H1 (cell line): Measurements from ENCODE around the gene TBC1D32. TPM values are rescaled to one million over a fixed set of nuclear protein-coding genes. Genes with fewer than 3 reads are reported as not detected.

Source experiments
- CTCF ChIA-PET: fragments of 300-600 bp; sonication (Branson Sonifier 250); formaldehyde crosslinking; loops from one replicate; lab custom pipeline; 2021; ENCODE audit not compliant: partially characterized antibody; lab: Charles Lee
- POLR2A ChIA-PET: fragments of 300-600 bp; sonication (Branson Sonifier 250); formaldehyde crosslinking; loops from one replicate; lab custom pipeline; 2021; ENCODE audit warnings: inconsistent platforms; ENCODE audit not compliant: partially characterized antibody; lab: Charles Lee
- DNase-seq, 2 experiments: peaks; one replicate each; pipeline versions ENCODE4 v3.0.0 to v3.0.0-alpha.2; 2010 to 2022; ENCODE audit warnings: low spot score in 2 of 2, low read depth in 1 of 2, mixed read lengths in 1 of 2
- FAIRE-seq: peaks from 2 replicates; lab custom pipeline; 2011; peaks lifted over from hg19 to GRCh38; lab: Jason Lieb, UNC
- H2AFZ ChIP-seq: 2 replicates; pipeline ENCODE4 v1.8.1; 2012; ENCODE audit warnings: low read length, inconsistent platforms
- H2AK5ac ChIP-seq: 2 replicates; pipeline ENCODE4 v1.6.1; 2013; ENCODE audit warnings: low read depth, low read length
- H2BK120ac ChIP-seq: replicated peaks from 2 replicates; pipeline ENCODE3; 2013; ENCODE audit warnings: low read depth, low read length, inconsistent platforms
- H2BK12ac ChIP-seq: 2 replicates; pipeline ENCODE4 v1.6.1; 2013; ENCODE audit warnings: low read depth, low read length
- H2BK15ac ChIP-seq: 2 replicates; pipeline ENCODE4 v1.6.1; 2013; ENCODE audit warnings: low read length
- H2BK20ac ChIP-seq: 2 replicates; pipeline ENCODE4 v1.6.1; 2013; ENCODE audit warnings: low read length
- H2BK5ac ChIP-seq: 2 replicates; pipeline ENCODE4 v1.6.1; 2013; ENCODE audit warnings: low read depth, low read length
- H3K14ac ChIP-seq: 2 replicates; pipeline ENCODE4 v1.6.1; 2013; ENCODE audit warnings: inconsistent platforms; ENCODE audit not compliant: insufficient read length
- H3K18ac ChIP-seq: 2 replicates; pipeline ENCODE4 v1.6.1; 2013; ENCODE audit warnings: low read length; ENCODE audit errors: extremely low read depth
- H3K23ac ChIP-seq: 2 replicates; pipeline ENCODE4 v1.6.1; 2013; ENCODE audit warnings: inconsistent platforms; ENCODE audit not compliant: insufficient read length
- H3K23me2 ChIP-seq: 2 replicates; pipeline ENCODE4 v1.6.1; 2013; ENCODE audit warnings: low read depth, low read length
- H3K27ac ChIP-seq: 2 replicates; pipeline ENCODE4 v1.6.1; 2011; ENCODE audit warnings: low read depth, low read length, inconsistent platforms
- H3K27me3 ChIP-seq, 4 experiments: replicated peaks in 1 of 4; 1 replicate in 1 of 4; 2 replicates in 3 of 4; pipeline versions ENCODE4 v1.6.1 to v1.8.1; 2011 to 2013; ENCODE audit warnings: low read length in 3 of 4, mild to moderate bottlenecking in 3 of 4, inconsistent platforms in 2 of 4, mixed read lengths in 2 of 4, moderate library complexity in 1 of 4; ENCODE audit not compliant: control insufficient read depth in 3 of 4, insufficient read depth in 3 of 4; ENCODE audit errors: extremely low read depth in 1 of 4
- H3K36me3 ChIP-seq, 4 experiments: 2 replicates each; pipeline versions ENCODE4 v1.6.1 to v1.8.1; 2011 to 2013; ENCODE audit warnings: mild to moderate bottlenecking in 4 of 4, low read length in 3 of 4, moderate library complexity in 2 of 4, control low read depth in 1 of 4, inconsistent platforms in 1 of 4; ENCODE audit not compliant: insufficient read depth in 4 of 4, control insufficient read depth in 2 of 4
- H3K4ac ChIP-seq: replicated peaks from 2 replicates; pipeline ENCODE3; 2013; ENCODE audit warnings: low read length, low read depth, mixed read lengths, inconsistent platforms; ENCODE audit not compliant: insufficient read length
- H3K4me1 ChIP-seq, 4 experiments: replicated peaks in 1 of 4; 1 replicate in 1 of 4; 2 replicates in 3 of 4; pipeline versions ENCODE4 v1.6.1 to v1.8.1; 2011 to 2013; ENCODE audit warnings: low read length in 3 of 4, inconsistent platforms in 2 of 4, mixed read lengths in 1 of 4; ENCODE audit not compliant: insufficient read depth in 4 of 4, control insufficient read depth in 3 of 4
- H3K4me2 ChIP-seq, 2 experiments: 2 replicates each; pipeline versions ENCODE4 v1.6.1 to v1.8.1; 2011 to 2013; ENCODE audit warnings: low read depth in 2 of 2, low read length in 2 of 2, control low read depth in 1 of 2, inconsistent platforms in 1 of 2, mild to moderate bottlenecking in 1 of 2; ENCODE audit not compliant: insufficient read depth in 1 of 2
- H3K4me3 ChIP-seq, 4 experiments: fragments of 200-600, 300-600 bp in 1 of 4; sonication (generic), shearing (Covaris generic), sonication (Bioruptor Twin) in 1 of 4; 2 replicates each; pipeline versions ENCODE4 v1.5.1 to v1.8.1; 2011 to 2016; ENCODE audit warnings: low read length in 4 of 4, low read depth in 3 of 4, control low read depth in 2 of 4, inconsistent platforms in 2 of 4, mild to moderate bottlenecking in 2 of 4, mixed read lengths in 1 of 4, moderate library complexity in 1 of 4; ENCODE audit not compliant: insufficient read depth in 2 of 4; ENCODE audit errors: extremely low read depth in 1 of 4
- H3K56ac ChIP-seq: replicated peaks from 2 replicates; pipeline ENCODE3; 2013; ENCODE audit warnings: low read depth, mild to moderate bottlenecking, mixed read lengths, low read length, inconsistent platforms; ENCODE audit not compliant: insufficient read length
- H3K79me1 ChIP-seq: 2 replicates; pipeline ENCODE4 v1.6.1; 2013; ENCODE audit warnings: low read depth, low read length, control low read depth
- H3K79me2 ChIP-seq, 2 experiments: 2 replicates each; pipeline versions ENCODE4 v1.6.1 to v1.8.1; 2012 to 2013; ENCODE audit warnings: low read length in 2 of 2, mild to moderate bottlenecking in 2 of 2, inconsistent platforms in 1 of 2; ENCODE audit not compliant: insufficient read depth in 2 of 2, control insufficient read depth in 1 of 2
- H3K9ac ChIP-seq, 4 experiments: replicated peaks in 1 of 4; 1 replicate in 1 of 4; 2 replicates in 3 of 4; pipeline versions ENCODE4 v1.6.1 to v1.8.1; 2011 to 2013; ENCODE audit warnings: low read depth in 3 of 4, low read length in 3 of 4, control low read depth in 2 of 4, mild to moderate bottlenecking in 2 of 4, moderate library complexity in 2 of 4, inconsistent platforms in 1 of 4; ENCODE audit errors: extremely low read depth in 1 of 4
- H3K9me3 ChIP-seq, 2 experiments: 2 replicates each; pipeline versions ENCODE4 v1.6.1 to v1.8.1; 2012 to 2013; ENCODE audit warnings: mild to moderate bottlenecking in 2 of 2, moderate library complexity in 2 of 2, control low read depth in 1 of 2, inconsistent platforms in 1 of 2, low read depth in 1 of 2, low read length in 1 of 2, mixed read lengths in 1 of 2; ENCODE audit not compliant: insufficient read depth in 2 of 2
- H4K20me1 ChIP-seq, 2 experiments: replicated peaks in 1 of 2; 2 replicates each; pipeline versions ENCODE3 to v1.8.1; 2011 to 2013; ENCODE audit warnings: inconsistent platforms in 2 of 2, low read length in 2 of 2, mild to moderate bottlenecking in 1 of 2; ENCODE audit not compliant: insufficient read depth in 2 of 2, control insufficient read depth in 1 of 2
- H4K5ac ChIP-seq: 2 replicates; pipeline ENCODE4 v1.6.1; 2013; ENCODE audit warnings: low read length, low read depth, mixed read lengths, inconsistent platforms; ENCODE audit not compliant: insufficient read length
- H4K8ac ChIP-seq: 2 replicates; pipeline ENCODE4 v1.8.0; 2013; ENCODE audit warnings: mild to moderate bottlenecking, moderate library complexity, low read length, inconsistent platforms; ENCODE audit not compliant: insufficient read depth; ENCODE audit errors: extremely low read depth
- H4K91ac ChIP-seq: replicated peaks from 2 replicates; pipeline ENCODE3; 2013; ENCODE audit warnings: low read length, mixed read lengths, inconsistent platforms; ENCODE audit not compliant: insufficient read length
- CHD1 ChIP-seq: IDR thresholded peaks from 2 replicates; pipeline ENCODE4 v1.6.1; 2012; ENCODE audit warnings: low read depth, low read length, improper control_type of control experiment
- JUN ChIP-seq: IDR thresholded peaks from 2 replicates; pipeline ENCODE4 v1.6.1; 2011; ENCODE audit warnings: low read depth, mild to moderate bottlenecking, improper control_type of control experiment, low read length
- KDM4A ChIP-seq: IDR thresholded peaks from one replicate; pipeline ENCODE4 v1.7.1; 2012; ENCODE audit warnings: low read depth, mild to moderate bottlenecking, moderate library complexity, low read length, inconsistent platforms; ENCODE audit not compliant: severe bottlenecking
- SP1 ChIP-seq: IDR thresholded peaks from 2 replicates; pipeline ENCODE4 v1.6.1; 2011; ENCODE audit warnings: low read depth, low read length
- SP4 ChIP-seq: IDR thresholded peaks from 2 replicates; pipeline ENCODE4 v1.6.1; 2012; ENCODE audit warnings: low read length, inconsistent platforms
- SRF ChIP-seq: IDR thresholded peaks from 2 replicates; pipeline ENCODE4 v1.6.1; 2011; ENCODE audit warnings: mild to moderate bottlenecking, low read depth, low read length, moderate library complexity
- TEAD4 ChIP-seq: IDR thresholded peaks from 2 replicates; pipeline ENCODE4 v1.6.1; 2012; ENCODE audit warnings: low read depth, low read length, inconsistent platforms, mixed read lengths
- ZNF274 ChIP-seq: IDR thresholded peaks from 2 replicates; pipeline ENCODE4 v1.7.0; 2012; ENCODE audit warnings: low read length, borderline replicate concordance; ENCODE audit errors: extremely low read depth
- WGBS, 2 experiments: shearing (Covaris generic) in 1 of 2; methylation state at CpG; one replicate each; pipeline versions ENCODE4 v1.1.6 to v1.1.7; 2013 to 2015; ENCODE audit warnings: low lambda C conversion rate in 2 of 2, mixed read lengths in 2 of 2, inconsistent platforms in 1 of 2, low coverage in 1 of 2, missing lambda C conversion rate in 1 of 2; ENCODE audit not compliant: insufficient replicate concordance in 2 of 2, insufficient coverage in 1 of 2, insufficient read length in 1 of 2; ENCODE audit errors: extremely low coverage in 1 of 2, missing lambda C conversion rate in 1 of 2; 5-methylcytosine and 5-hydroxymethylcytosine counted together
- polyA plus RNA-seq, 7 experiments: library from polyadenylated mRNA; depleted of rRNA in 3 of 7; stranded (reverse) in 5 of 7; unstranded in 2 of 7; fragments of >200 nt in 5 of 7; fragments of 200-250 nt in 2 of 7; gene quantifications; 1 replicate in 5 of 7; 2 replicates in 1 of 7; 4 replicates in 1 of 7; pipeline versions ENCODE4 v1.2.1 to v1.2.3, GENCODE V29; 2011 to 2013; ENCODE audit warnings: missing spikeins in 2 of 7, mixed read lengths in 2 of 7
- total RNA-seq: library from RNA; stranded (reverse); fragmentation: NEBNext Ultra II Directional; extraction: Animal tissue kit (Norgen Biotek cat#: 25700); gene quantifications from 2 replicates; pipeline ENCODE4 v1.2.1, GENCODE V29; 2021
- TF ChIP-seq, protein P1 (sequence below): IDR thresholded peaks from 2 replicates; pipeline ENCODE4 v1.6.1; 2012; ENCODE audit warnings: inconsistent platforms

The TBC1D32 gene
- total and polyA plus RNA-seq, 2 of the 8 experiments (the other 6 are each of a cell fraction or from before 2014, with no cell fraction given), result 5.3 to 7.1 TPM

DNA sequence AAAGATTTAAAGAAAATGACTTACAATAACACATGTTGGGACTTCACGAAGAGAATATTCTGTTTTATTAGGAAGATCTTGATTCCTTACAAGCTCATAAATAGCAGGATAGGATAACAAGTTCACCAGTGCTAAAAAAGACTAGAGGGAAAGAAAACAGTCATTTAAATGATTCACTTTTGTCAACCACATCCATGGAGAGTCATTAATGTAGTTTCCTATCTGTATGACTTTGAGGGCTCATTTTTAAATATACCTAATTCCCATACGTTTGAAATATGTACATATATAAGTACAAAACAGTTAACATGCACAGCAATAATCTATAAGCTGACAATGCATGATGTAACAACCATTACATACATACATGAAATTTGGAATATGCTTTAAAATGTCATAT lies 111.1 kb downstream of the TBC1D32 start:
- Histone ChIP-seq H3K27me3 (no peaks in the 10 kb centered on the region), H3K4ac (no peak overlapping the region), H2BK12ac (no peak overlapping the region), H4K5ac (no peak overlapping the region), H3K9me3 (no peaks in the 10 kb centered on the region), H4K8ac (no peak overlapping the region), H3K56ac (no peak overlapping the region), H3K79me1 (no peaks in the 10 kb centered on the region), H3K4me1 (no peaks in the 10 kb centered on the region), H3K79me2 (no peaks in the 10 kb centered on the region), H3K4me3 (no peak overlapping the region), H4K20me1 (no peaks in the 10 kb centered on the region), H3K18ac (no peak overlapping the region), H2BK120ac (no peak overlapping the region), H3K36me3 (no peaks in the 10 kb centered on the region), H2BK20ac (no peak overlapping the region), H2AFZ (no peak overlapping the region), H2BK5ac (no peak overlapping the region), H3K9ac (no peak overlapping the region), H3K23me2 (no peaks in the 10 kb centered on the region), H4K91ac (no peak overlapping the region), H3K27ac (no peak overlapping the region), H2BK15ac (no peak overlapping the region), H3K14ac (no peak overlapping the region), H2AK5ac (no peak overlapping the region), H3K23ac (no peak overlapping the region), H3K4me2 (no peak overlapping the region)
- TF ChIP-seq SP4, result no peak
- no peak for TF ChIP-seq ZNF274
- TF ChIP-seq JUN, result no peak
- no peak for TF ChIP-seq CHD1
- no peak for TF ChIP-seq SRF
- no peak for TF ChIP-seq TEAD4
- no peak for TF ChIP-seq KDM4A
- TF ChIP-seq, protein P1, sequence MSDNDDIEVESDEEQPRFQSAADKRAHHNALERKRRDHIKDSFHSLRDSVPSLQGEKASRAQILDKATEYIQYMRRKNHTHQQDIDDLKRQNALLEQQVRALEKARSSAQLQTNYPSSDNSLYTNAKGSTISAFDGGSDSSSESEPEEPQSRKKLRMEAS, result no peak
- TF ChIP-seq SP1, result no peak
- no peak for DNase-seq
- FAIRE-seq, result no peak
- POLR2A ChIA-PET, result no interaction called here
- 79% methylated on average over 2 of the region's 2 CpGs; no CpG with 5 or more reads in 1 of the 2 experiments for whole genome bisulfite sequencing, 2 experiments
- CTCF ChIA-PET, result interaction anchor here (0.9 to 5.8 kb wide), 4 partner anchors 9 to 166 kb away, joined by 3 to 37 read pairs (median 4); no protein-coding TSS in a partner anchor
